ENCODE results near the gene ANXA2R. TPM values are rescaled to one million over a fixed set of nuclear protein-coding genes. Genes with fewer than 3 reads are reported as not detected.
"Not testable (repeated sequence)": the region's sequence is repeated elsewhere in the genome, so short reads cannot be mapped to it uniquely, and the experiment has no call there.

ANXA2R gene
- total and polyA plus RNA-seq, 2 of the 13 experiments (the other 11 are each of a cell fraction or from before 2014, with no cell fraction given) = 0.95 to 1.3 TPM

DNA sequence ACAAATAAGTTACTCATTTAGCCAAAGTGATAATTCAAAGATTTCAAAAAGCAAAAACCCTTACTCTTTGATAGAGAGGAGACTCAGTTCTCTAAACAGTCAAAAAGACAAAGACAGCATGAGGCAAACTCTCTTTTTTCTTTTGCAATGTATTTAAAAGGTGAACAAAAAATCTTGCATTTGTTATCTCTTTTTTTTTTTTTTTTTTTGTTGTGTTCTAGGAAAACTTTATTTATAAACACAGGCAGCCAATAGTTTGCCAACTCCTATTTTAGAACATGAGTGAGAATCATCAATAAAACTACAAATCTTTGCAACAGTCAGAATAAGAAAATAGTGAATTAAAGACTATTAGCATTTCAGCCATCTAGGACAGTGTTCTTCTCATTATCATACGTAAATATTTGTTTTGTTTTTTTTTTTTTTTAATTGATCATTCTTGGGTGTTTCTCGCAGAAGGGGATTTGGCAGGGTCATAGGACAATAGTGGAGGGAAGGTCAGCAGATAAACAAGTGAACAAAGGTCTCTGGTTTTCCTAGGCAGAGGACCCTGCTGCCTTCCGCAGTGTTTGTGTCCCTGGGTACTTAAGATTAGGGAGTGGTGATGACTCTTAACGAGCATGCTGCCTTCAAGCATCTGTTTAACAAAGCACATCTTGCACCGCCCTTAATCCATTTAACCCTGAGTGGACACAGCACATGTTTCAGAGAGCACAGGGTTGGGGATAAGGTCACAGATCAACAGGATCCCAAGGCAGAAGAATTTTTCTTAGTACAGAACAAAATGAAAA, 46.2 kb upstream of the ANXA2R start:
- H3K4me1 ChIP-seq (ENCODE audit: insufficient read depth, low read length); H3K27ac ChIP-seq (ENCODE audit: extremely low read length, insufficient read depth, low read length); BruUV-seq (replicated peaks); H3K27me3 ChIP-seq (ENCODE audit: control insufficient read depth in 1 of 2, insufficient read depth in 2 of 2, low read length in 2 of 2); H3K36me3 ChIP-seq (replicated peaks in 1 of 2; ENCODE audit: control insufficient read depth in 1 of 2, insufficient read depth in 2 of 2, low read length in 2 of 2); H3K9me3 ChIP-seq (ENCODE audit: low read length); ATAC-seq; POLR2A ChIA-PET; H3K9ac ChIP-seq (ENCODE audit: insufficient read depth, low read depth, low read length); H2AFZ ChIP-seq (ENCODE audit: low read length); CTCF ChIA-PET (ENCODE audit: low intra/inter-chr PET ratio, low total read pairs); H3K4me2 ChIP-seq (ENCODE audit: low read depth, low read length); DNase-seq (ENCODE audit: low spot score); in situ Hi-C loops (cut with HindIII; ENCODE audit: extremely low pct_ligation_motif_present, low pct_unique_long_range_greater_than_20kb); H3K79me2 ChIP-seq (ENCODE audit: insufficient read depth, low read length); FAIRE-seq; H3K4me3 ChIP-seq (replicated peaks in 1 of 3; ENCODE audit: insufficient read depth in 1 of 3, low read depth in 2 of 3, low read length in 3 of 3); intact Hi-C loops (cut with micrococcal nuclease; ENCODE audit: unreplicated experiment); H4K20me1 ChIP-seq (ENCODE audit: insufficient read depth, low read length): not testable (repeated sequence)
- 52% methylated on average over 2 of the region's 5 CpGs for WGBS (ENCODE audit: low lambda C conversion rate)
- TF ChIP-seq, protein P1, sequence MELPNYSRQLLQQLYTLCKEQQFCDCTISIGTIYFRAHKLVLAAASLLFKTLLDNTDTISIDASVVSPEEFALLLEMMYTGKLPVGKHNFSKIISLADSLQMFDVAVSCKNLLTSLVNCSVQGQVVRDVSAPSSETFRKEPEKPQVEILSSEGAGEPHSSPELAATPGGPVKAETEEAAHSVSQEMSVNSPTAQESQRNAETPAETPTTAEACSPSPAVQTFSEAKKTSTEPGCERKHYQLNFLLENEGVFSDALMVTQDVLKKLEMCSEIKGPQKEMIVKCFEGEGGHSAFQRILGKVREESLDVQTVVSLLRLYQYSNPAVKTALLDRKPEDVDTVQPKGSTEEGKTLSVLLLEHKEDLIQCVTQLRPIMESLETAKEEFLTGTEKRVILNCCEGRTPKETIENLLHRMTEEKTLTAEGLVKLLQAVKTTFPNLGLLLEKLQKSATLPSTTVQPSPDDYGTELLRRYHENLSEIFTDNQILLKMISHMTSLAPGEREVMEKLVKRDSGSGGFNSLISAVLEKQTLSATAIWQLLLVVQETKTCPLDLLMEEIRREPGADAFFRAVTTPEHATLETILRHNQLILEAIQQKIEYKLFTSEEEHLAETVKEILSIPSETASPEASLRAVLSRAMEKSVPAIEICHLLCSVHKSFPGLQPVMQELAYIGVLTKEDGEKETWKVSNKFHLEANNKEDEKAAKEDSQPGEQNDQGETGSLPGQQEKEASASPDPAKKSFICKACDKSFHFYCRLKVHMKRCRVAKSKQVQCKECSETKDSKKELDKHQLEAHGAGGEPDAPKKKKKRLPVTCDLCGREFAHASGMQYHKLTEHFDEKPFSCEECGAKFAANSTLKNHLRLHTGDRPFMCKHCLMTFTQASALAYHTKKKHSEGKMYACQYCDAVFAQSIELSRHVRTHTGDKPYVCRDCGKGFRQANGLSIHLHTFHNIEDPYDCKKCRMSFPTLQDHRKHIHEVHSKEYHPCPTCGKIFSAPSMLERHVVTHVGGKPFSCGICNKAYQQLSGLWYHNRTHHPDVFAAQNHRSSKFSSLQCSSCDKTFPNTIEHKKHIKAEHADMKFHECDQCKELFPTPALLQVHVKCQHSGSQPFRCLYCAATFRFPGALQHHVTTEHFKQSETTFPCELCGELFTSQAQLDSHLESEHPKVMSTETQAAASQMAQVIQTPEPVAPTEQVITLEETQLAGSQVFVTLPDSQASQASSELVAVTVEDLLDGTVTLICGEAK (IDR thresholded peaks at IDR 0.05) = peak; percentile 91
- TF ChIP-seq, protein P1 (CRISPR knock-in tag; IDR thresholded peaks at IDR 0.05) = not testable (repeated sequence)
